ENCODE data around the gene HSFX3. TPM values are rescaled to one million over a fixed set of nuclear protein-coding genes. Genes with fewer than 3 reads are reported as not detected.

The HSFX3 gene
- total and polyA plus RNA-seq, 2 of the 13 experiments (the other 11 are each of a cell fraction or from before 2014, with no cell fraction given): not detected

DNA sequence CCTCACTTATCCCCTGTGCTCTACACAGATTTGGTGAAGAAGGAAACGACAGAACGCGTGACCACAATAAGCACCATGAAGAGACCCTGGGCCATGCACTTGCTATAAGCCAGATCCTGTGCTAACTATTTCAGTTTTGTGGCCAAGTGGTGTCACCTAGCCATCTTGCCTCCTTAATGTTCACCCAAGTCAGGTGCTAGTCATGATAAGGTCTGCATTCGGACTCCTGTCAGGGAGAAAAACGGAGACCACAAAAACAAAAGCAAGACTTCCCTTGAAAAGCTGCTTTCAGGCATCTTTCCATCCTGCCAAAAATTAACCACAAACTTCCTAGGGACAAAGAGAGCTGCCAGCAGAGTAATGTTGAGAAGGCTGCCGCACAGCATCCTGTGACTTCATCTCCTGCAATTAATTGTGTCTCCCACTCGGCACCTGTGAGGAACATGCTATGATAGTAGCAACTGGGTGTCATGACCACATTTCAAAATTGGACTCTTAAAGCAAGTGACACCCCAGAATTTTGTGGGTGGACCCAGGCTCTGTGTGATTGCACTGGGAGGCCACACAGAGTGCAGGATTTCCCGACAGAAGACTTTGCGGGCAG is 35.8 kb downstream of the HSFX3 start:
- H3K36me3 ChIP-seq (replicated peaks in 1 of 2; ENCODE audit: control insufficient read depth in 1 of 2, insufficient read depth in 2 of 2, low read length in 2 of 2): no peaks in the 10 kb centered on the region
- DNase-seq (ENCODE audit: low spot score): no peak
- no peak overlapping the region for H3K27ac ChIP-seq (ENCODE audit: extremely low read length, insufficient read depth, low read length)
- no TSS peak for BruUV-seq (replicated peaks)
- in situ Hi-C loops (cut with HindIII; ENCODE audit: extremely low pct_ligation_motif_present, low pct_unique_long_range_greater_than_20kb): no loop called here
- no peak overlapping the region for H2AFZ ChIP-seq (ENCODE audit: low read length)
- no peak for ATAC-seq
- FAIRE-seq: no peak
- no peaks in the 10 kb centered on the region for H4K20me1 ChIP-seq (ENCODE audit: insufficient read depth, low read length)
- intact Hi-C loops (cut with micrococcal nuclease; ENCODE audit: unreplicated experiment): no loop called here
- no peaks in the 10 kb centered on the region for H3K79me2 ChIP-seq (ENCODE audit: insufficient read depth, low read length)
- no peak overlapping the region for H3K4me2 ChIP-seq (ENCODE audit: low read depth, low read length)
- ChIA-PET POLR2A (no interaction called here), CTCF (ENCODE audit: low intra/inter-chr PET ratio, low total read pairs) (no interaction called here)
- H3K9me3 ChIP-seq (ENCODE audit: low read length): no peaks in the 10 kb centered on the region
- H3K9ac ChIP-seq (ENCODE audit: insufficient read depth, low read depth, low read length): no peak overlapping the region
- H3K27me3 ChIP-seq (ENCODE audit: control insufficient read depth in 1 of 2, insufficient read depth in 2 of 2, low read length in 2 of 2): no peaks in the 10 kb centered on the region
- no peak for TF ChIP-seq FOXK1 (CRISPR knock-in tag; IDR thresholded peaks at IDR 0.05; ENCODE audit: borderline replicate concordance, low read depth)
- TF ChIP-seq, protein P1, sequence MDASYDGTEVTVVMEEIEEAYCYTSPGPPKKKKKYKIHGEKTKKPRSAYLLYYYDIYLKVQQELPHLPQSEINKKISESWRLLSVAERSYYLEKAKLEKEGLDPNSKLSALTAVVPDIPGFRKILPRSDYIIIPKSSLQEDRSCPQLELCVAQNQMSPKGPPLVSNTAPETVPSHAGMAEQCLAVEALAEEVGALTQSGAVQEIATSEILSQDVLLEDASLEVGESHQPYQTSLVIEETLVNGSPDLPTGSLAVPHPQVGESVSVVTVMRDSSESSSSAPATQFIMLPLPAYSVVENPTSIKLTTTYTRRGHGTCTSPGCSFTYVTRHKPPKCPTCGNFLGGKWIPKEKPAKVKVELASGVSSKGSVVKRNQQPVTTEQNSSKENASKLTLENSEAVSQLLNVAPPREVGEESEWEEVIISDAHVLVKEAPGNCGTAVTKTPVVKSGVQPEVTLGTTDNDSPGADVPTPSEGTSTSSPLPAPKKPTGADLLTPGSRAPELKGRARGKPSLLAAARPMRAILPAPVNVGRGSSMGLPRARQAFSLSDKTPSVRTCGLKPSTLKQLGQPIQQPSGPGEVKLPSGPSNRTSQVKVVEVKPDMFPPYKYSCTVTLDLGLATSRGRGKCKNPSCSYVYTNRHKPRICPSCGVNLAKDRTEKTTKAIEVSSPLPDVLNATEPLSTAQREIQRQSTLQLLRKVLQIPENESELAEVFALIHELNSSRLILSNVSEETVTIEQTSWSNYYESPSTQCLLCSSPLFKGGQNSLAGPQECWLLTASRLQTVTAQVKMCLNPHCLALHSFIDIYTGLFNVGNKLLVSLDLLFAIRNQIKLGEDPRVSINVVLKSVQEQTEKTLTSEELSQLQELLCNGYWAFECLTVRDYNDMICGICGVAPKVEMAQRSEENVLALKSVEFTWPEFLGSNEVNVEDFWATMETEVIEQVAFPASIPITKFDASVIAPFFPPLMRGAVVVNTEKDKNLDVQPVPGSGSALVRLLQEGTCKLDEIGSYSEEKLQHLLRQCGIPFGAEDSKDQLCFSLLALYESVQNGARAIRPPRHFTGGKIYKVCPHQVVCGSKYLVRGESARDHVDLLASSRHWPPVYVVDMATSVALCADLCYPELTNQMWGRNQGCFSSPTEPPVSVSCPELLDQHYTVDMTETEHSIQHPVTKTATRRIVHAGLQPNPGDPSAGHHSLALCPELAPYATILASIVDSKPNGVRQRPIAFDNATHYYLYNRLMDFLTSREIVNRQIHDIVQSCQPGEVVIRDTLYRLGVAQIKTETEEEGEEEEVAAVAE (CRISPR knock-in tag; IDR thresholded peaks at IDR 0.05; ENCODE audit: borderline replicate concordance): no peak
- TF ChIP-seq, protein P2, sequence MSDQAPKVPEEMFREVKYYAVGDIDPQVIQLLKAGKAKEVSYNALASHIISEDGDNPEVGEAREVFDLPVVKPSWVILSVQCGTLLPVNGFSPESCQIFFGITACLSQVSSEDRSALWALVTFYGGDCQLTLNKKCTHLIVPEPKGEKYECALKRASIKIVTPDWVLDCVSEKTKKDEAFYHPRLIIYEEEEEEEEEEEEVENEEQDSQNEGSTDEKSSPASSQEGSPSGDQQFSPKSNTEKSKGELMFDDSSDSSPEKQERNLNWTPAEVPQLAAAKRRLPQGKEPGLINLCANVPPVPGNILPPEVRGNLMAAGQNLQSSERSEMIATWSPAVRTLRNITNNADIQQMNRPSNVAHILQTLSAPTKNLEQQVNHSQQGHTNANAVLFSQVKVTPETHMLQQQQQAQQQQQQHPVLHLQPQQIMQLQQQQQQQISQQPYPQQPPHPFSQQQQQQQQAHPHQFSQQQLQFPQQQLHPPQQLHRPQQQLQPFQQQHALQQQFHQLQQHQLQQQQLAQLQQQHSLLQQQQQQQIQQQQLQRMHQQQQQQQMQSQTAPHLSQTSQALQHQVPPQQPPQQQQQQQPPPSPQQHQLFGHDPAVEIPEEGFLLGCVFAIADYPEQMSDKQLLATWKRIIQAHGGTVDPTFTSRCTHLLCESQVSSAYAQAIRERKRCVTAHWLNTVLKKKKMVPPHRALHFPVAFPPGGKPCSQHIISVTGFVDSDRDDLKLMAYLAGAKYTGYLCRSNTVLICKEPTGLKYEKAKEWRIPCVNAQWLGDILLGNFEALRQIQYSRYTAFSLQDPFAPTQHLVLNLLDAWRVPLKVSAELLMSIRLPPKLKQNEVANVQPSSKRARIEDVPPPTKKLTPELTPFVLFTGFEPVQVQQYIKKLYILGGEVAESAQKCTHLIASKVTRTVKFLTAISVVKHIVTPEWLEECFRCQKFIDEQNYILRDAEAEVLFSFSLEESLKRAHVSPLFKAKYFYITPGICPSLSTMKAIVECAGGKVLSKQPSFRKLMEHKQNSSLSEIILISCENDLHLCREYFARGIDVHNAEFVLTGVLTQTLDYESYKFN (CRISPR knock-in tag; conservative IDR thresholded peaks at IDR 0.05): no peak
- TF ChIP-seq TMF1 (CRISPR knock-in tag; IDR thresholded peaks at IDR 0.05; ENCODE audit: low read depth): no peak
- TF ChIP-seq SRSF4 (IDR thresholded peaks at IDR 0.05; ENCODE audit: low read depth, low read length, poor library complexity, severe bottlenecking): no peak
- TF ChIP-seq, protein P3, sequence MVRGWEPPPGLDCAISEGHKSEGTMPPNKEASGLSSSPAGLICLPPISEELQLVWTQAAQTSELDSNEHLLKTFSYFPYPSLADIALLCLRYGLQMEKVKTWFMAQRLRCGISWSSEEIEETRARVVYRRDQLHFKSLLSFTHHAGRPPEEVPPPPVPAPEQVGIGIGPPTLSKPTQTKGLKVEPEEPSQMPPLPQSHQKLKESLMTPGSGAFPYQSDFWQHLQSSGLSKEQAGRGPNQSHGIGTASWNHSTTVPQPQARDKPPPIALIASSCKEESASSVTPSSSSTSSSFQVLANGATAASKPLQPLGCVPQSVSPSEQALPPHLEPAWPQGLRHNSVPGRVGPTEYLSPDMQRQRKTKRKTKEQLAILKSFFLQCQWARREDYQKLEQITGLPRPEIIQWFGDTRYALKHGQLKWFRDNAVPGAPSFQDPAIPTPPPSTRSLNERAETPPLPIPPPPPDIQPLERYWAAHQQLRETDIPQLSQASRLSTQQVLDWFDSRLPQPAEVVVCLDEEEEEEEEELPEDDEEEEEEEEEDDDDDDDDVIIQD (CRISPR knock-in tag; IDR thresholded peaks at IDR 0.05; ENCODE audit: low read depth): no peak
- TF ChIP-seq PAF1 (CRISPR knock-in tag; IDR thresholded peaks at IDR 0.05): no peak
- no peak for TF ChIP-seq GATAD1 (CRISPR knock-in tag; IDR thresholded peaks at IDR 0.05)
- no peak for TF ChIP-seq ZNF124 (CRISPR knock-in tag; IDR thresholded peaks at IDR 0.05)
- no peak for TF ChIP-seq ZNF326 (CRISPR knock-in tag; IDR thresholded peaks at IDR 0.05; ENCODE audit: borderline replicate concordance)
- no peak for TF ChIP-seq CENPT (CRISPR knock-in tag; IDR thresholded peaks at IDR 0.05; ENCODE audit: low read depth)
- H3K4me3 ChIP-seq (replicated peaks in 1 of 3; ENCODE audit: insufficient read depth in 1 of 3, low read depth in 2 of 3, low read length in 3 of 3): no peak overlapping the region
- H3K4me1 ChIP-seq (ENCODE audit: insufficient read depth, low read length): peaks cover 10% of the 10 kb centered on the region; the same call in 1 of the 2 replicates
- WGBS (ENCODE audit: low lambda C conversion rate): 46% methylated on average over 5 of the region's 9 CpGs
